GM10847 (cell line): ENCODE results near the gene MSI2.

Source experiments
- POLR2A ChIP-seq: IDR thresholded peaks from 2 replicates; pipeline ENCODE4 v1.6.1; 2011; ENCODE audit not compliant: insufficient read length; ENCODE audit errors: extremely low read depth

The MSI2 gene

DNA sequence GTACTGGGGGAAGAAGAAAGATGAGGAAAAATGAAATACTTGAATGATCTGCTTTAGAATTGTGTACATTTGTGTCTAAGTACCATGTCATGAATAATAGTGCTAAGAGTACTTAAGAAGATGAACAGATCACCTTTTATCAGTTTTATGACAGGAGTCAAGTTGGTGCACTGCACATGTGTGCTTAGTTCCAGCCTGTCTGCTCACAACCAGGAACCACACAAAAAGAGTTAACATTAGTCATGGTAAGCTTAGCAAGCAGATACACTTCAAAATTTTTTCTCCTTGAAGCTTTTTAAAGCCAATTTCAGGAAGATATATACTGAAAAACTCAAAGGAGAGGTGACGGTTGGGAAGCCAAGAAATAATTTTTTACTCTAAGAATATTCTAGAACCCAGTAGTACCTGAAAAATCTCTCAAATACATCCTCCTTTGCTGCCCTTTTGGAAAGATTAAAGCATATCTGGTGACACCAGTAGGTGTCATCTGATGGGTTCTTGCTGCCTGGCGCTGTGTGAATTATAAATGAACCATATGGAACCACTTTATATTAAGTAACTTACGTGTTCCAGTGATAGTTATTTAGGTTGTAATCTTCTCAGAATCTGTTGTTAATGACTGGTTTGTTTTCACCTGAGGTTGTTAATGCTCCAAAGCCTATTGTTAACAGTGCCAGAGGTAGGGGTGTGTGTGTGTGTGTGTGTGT, 93.4 kb downstream of the MSI2 start:
- no peak for TF ChIP-seq POLR2A

DNA sequence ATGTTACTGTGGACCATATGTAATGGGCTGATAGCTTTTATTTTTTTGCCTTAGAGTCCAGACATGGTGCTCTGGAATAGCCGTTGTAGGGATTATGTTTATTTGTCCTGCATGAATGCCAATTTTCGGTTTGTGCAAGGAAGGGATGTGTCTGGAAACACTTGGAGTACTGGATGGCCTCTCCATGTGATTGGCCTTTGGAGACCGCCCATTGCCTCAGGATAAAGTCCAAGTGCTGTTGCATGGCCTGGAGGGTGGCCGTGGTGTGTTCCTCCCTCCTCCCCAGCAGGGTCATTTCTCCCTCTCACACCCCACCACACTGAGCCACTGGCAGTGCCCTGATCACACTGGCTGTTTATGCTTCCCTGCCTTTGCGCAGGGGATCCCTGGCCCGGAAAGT, 93.9 kb downstream of the MSI2 start:
- no peak for TF ChIP-seq POLR2A

DNA sequence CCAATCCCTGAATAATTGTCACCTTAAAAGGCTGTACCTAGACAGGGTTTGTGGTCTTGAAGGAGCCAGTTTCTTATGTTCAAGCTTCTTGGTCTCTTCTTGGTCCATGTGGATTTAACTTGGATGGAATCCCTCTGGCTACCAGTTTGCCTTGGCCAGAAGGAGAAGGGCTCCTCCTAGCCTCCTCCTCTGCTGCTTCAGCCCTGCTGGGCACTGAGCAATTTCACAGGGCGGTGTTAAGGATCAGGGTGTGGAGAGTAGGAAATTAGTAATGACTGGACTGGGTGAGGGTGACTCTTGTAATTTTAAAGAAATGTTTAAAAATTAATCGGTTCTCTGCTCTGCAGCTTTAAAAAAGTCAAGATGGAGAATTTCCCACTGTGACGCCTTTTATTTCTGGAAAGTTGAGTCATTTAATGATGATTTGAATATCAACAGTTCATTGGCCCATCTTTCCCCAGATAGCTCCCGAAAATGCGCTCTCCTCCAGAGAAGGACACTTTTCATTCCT, 96.4 kb downstream of the MSI2 start:
- no peak for TF ChIP-seq POLR2A

DNA sequence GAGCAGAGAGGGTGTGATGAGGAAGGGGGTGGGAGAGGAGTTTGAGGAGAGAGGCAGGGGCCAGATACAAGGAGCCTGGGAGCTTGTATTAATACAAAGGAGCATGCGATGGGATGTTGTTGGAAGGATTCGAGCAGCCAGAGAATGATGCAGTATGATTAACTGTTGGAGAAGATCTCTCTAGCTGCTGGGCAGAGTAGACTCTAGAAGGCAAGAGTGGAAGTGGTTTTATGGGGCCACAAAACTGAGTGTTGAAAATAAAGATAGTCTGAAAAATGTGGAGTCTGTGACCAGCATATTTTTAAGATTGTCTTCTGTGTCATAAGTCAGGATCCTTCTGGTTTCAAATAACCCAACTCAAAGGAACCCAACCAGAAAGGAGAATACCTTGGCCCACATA, 98.3 kb downstream of the MSI2 start:
- TF ChIP-seq POLR2A = no peak

DNA sequence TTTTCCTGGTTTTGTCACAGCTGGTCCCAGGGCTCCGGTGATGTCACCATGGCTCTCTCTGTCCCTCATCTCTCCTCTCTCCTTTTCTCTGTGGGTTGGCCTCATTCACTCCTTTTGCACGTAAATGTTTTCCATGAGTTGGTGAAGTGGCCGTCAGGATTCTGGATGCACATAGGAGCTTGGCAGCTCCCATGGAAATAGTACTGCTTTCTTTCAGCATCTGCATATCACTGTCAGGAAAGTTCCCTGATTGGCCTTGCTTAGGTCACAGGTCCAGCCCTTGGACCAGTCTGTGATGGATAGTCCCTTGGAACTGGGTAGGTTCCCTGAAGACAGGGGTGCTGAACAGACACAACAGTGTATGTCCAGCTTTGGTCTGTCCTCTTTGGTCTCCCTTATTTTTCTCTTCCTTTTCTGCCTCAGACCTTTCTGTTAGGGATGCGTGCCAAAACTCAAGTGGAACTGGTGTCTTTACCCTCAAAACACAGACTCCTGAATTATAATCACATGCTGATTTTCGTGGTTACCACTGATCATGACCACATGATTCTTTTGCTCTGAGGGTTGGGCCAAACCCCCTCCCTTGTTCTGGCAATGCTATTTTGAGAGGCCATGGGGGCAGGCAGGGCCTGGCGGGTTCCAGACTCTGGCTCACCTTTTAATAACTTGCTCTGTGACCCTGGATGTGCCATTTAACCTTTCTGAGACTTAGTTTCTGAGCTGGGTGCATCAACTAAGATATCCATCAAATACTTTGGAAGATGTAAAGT, 99.0 kb downstream of the MSI2 start:
- TF ChIP-seq POLR2A = no peak

DNA sequence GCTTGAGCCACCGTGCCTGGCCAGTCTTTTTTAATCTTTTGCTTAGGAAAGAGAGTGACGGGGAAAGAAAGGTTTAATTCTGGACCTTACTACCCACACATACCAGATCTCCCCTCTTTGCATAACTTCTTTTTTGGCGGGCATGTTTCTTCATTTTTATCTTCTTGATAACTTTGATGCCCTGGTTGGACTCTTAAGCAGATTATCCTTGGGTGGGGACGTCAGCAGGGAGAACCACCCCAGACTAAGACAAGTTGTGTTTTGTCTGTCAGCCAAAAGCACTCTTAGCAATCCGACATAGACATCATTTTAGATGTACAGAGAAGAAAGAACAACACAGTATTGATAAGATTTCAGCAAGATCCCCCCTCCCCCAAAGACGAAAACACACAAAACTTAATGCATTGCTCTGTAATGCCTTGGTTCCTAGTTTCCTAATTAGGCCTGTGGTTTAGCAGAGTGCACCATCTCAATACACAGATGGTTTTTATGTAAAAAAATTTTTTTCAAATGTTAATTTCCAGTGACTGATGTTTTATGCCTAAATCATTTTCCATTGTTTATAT, 99.9 kb downstream of the MSI2 start:
- TF ChIP-seq POLR2A = no peak

DNA sequence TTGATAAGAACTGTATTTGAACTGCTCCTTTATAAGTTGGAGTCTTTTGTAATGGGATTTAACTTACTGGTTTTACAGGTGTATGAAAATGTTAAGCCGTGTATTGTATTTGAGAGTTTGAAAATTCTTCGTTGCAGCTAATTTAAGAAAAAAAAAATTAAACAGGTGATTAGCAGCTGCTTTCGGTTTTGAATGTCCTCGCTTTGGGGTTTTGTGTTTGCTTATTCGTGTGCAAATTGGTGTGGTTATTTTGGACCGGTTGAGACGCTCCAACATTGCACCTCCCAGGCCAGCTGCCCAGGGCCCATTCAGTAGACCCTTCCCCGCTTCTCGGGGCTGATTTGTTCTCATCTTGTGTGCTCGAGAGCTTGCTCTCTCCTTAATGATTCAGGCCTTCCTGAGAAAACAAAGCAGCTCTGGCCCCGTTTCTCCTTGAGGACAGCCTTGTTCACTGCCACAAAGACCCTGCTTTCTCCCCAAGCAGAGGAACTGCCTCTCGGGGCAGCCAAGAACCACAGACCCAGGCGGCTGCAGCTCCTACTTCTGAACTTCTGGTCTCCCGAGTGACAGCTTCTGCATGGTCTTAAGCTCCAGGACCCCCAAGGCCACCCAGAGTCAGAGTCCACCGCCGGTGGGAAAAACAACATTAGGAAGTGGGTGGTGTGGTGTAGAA, 100.5 kb downstream of the MSI2 start:
- no peak for TF ChIP-seq POLR2A

DNA sequence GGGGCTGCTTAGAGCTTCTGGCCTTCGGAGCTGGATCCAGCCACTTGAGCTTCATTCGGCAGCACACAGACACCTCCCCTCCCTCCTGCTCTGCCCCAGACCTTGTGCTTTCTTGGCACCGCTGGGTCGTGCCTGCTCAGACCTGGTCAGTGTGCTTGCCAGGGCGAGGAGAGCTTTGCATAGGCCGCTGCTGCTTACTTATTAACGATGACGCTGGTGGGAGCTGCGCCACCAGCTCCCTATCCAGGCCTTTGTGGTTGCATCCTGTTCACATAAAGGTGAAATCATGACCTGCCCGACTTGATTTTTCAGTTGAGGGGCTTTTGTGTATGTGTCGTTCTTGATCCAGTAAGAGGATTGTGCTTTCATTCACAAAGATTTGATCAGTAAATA, 101.1 kb downstream of the MSI2 start:
- peak; percentile 62 for TF ChIP-seq POLR2A

DNA sequence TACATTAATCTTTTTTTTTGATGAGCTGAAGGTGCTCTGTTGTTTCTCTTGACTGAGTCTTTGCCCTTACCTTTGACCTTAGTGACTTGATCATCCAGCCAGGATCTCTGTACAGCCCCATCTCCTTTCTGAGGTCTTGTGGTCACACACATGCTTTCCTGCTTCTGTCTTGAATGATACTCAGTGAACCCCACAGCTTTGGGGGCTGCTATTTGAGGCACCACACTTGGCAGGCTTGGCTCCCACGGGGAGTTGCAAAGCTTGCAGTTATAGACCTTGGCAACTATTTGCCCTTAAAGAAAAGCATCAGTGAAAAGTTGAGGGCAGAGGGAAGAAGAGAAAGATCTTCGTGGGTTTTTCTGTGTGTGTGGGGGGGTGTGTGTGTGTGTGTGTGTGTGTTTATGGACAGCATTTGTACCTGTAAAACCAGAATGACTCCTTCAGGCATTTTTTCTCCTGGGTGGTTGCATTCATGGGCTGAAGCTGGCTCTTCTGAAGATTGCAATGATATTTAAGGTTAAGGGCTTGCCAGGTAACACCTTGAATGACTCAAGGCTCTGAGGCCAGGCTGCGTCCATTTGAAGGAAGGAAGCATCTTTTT, 101.6 kb downstream of the MSI2 start:
- no peak for TF ChIP-seq POLR2A

DNA sequence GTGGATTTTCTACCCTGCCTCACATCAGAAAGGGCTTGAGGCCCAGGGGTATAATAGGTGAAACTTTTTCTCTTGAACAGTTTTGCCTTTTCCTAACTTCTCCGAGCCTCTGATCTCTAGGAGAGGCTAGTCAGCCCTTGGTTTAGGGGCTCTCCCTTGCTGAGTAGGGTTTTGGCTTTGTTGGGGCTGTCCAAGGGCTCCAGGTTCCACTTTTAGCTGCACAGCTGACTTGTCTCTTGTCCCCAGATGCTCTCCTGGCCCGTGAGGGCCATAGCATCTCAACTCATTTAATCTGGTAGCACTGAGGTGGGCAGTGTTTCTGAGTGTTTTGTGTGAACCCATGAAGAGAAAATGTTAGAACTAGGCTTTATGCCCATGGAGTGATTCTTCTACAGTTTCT, 103.9 kb downstream of the MSI2 start:
- no peak for TF ChIP-seq POLR2A

DNA sequence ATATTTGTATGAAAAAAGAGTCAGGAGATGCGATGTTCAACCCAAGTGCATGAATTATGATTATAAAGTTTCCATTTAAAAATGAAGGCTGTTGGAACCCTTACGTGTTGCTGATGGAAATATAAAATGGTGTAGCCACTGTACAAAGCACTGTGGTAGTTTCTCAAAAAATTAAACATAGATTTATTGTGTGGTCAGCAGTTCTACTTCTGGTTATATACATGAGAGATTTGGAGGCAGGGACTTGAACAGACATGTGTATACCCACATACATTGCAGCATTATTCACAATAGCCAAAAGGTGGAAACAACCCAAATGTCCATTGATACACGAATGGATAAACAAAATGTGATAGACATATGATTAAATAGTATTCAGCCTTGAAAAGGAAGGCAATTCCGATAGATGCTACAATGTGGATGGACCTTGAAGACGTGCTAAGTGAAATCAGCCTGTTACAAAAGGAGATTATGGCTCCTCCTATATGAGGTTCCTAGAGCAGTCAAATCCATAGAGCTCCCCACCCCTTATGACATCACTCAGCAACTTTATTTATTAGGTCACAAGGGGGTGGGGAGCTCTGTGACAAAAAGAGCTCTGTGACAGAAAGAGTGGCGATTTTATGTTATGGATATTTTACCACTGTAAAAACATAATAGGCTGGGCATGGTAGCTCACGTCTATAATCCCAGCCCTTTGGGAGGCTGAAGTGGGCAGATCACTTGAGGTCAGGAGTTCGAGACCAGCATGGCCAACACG, 106.7 kb downstream of the MSI2 start:
- TF ChIP-seq POLR2A = no peak

DNA sequence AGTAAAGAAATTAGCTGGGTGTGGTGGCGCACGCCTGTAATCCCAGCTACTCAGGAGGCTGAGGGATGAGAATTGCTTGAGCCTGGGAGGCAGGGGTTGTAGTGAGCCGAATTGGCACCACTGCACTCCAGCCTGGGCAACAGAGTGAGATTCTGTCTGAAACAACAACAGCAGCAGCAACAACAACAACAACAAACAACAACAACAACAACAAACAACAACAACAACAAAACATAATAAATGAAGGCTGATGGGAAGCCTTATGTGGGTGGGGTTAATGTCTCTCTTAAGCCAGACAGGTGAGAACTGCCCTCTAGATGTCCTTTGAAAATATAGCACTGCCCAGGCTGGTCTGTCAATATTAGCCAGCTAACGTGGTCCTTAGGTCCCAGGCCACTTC, 107.3 kb downstream of the MSI2 start:
- TF ChIP-seq POLR2A = no peak

DNA sequence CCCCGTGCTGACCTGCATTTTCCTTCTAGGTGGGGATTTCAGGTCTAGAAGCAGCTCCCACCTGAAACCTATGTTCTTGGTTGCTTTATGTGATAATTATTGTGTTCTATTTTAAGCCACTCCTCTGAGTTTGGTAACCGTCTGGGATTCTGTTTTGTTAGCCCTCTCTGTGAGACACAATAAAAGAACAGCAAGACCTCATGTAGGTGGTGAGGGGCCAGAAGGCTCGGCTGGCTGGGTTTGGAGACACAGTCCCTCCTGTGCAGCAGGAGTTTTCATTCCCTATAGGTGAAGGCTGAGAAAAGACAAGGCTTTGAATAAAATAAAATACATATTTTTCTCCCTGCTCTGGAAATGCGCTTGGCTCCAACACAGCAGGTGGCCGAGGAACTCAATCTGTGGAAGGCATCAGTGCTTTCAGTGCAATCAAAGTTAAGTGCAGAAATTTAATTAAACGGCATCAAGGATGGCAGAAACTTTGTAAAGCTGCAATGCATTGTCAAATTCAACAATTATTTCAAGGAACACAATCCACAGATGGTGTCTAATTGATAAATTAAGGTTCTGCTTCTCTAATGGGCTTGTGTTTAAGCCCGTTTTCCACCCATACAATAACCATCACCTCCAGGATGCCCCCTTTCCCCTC, 107.8 kb downstream of the MSI2 start:
- TF ChIP-seq POLR2A = no peak

DNA sequence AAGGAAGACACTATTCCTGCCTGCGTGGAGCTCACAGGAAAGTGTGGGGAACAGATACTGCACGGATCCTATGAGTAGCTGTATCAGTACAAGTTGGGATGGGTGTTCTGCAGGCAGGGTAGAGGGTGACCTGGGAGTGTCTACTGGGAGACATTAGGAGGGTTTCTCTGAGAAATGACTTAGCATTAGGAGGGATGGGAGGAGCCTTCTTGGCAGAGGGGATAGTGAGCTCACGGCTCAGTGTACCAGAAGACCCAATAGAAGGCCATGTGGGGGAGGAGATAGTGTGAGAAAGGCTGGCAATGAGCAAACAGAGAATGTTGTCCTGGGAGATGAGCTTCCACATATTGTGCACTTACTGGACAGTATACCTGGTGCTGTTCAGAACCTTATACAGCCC, 109.1 kb downstream of the MSI2 start:
- TF ChIP-seq POLR2A = no peak
